ENCODE measurements around the gene GGTA1.

GGTA1 gene

GRCh38 chr9:121503444-121503843 lies 3.8 kb upstream of the GGTA1 start:
- Histone ChIP-seq H3K4ac (ENCODE audit: low read length) (no peak overlapping the region), H3K27ac (replicated peaks; ENCODE audit: low read length) (no peak overlapping the region), H4K8ac (ENCODE audit: low read depth, low read length) (no peak overlapping the region), H3K79me1 (ENCODE audit: low read depth, low read length) (no peaks in the 10 kb centered on the region), H2BK12ac (ENCODE audit: low read length) (no peak overlapping the region), H2AFZ (ENCODE audit: low read length) (no peak overlapping the region), H3K4me3 (ENCODE audit: low read length in 2 of 2) (no peak overlapping the region), H2BK120ac (ENCODE audit: low read depth, low read length) (no peak overlapping the region), H3K4me2 (ENCODE audit: insufficient read depth, low read length, poor library complexity, severe bottlenecking) (no peak overlapping the region), H3K9ac (ENCODE audit: low read depth, low read length, poor library complexity) (no peak overlapping the region), H4K91ac (ENCODE audit: low read depth, low read length, poor library complexity) (no peak overlapping the region), H3K27me3 (ENCODE audit: control insufficient read depth in 3 of 3, insufficient read depth in 3 of 3, low read depth in 1 of 3, low read length in 3 of 3) (peaks cover 11 to 73% (median 23%) of the 10 kb centered on the region in 3 experiments), H3K36me3 (replicated peaks in 1 of 2; ENCODE audit: control insufficient read depth in 2 of 2, insufficient read depth in 2 of 2, low read length in 2 of 2) (no peaks in the 10 kb centered on the region), H3K4me1 (ENCODE audit: control insufficient read depth in 2 of 2, insufficient read depth in 1 of 2, low read depth in 1 of 2, low read length in 2 of 2) (peaks cover 7 to 12% of the 10 kb centered on the region in 2 donors), H3K14ac (ENCODE audit: low read length) (no peak overlapping the region), H3K23ac (ENCODE audit: low read depth, low read length, poor library complexity) (no peak overlapping the region), H2BK5ac (ENCODE audit: low read length) (no peak overlapping the region), H2AK5ac (ENCODE audit: low read depth, low read length) (no peak overlapping the region), H2BK15ac (ENCODE audit: low read length) (no peak overlapping the region), H3K18ac (ENCODE audit: low read length) (no peak overlapping the region), H3K9me3 (replicated peaks in 1 of 2; ENCODE audit: control insufficient read depth in 2 of 2, insufficient read depth in 1 of 2, low read depth in 1 of 2, low read length in 2 of 2) (no peaks in the 10 kb centered on the region)
- no CpG with 5 or more reads among the region's 3 CpGs for WGBS, 2 donors (ENCODE audit: extremely low coverage in 2 of 2, insufficient read length in 2 of 2, insufficient replicate concordance in 1 of 2)
- no peak for DNase-seq (ENCODE audit: low spot score)

- H2AFZ ChIP-seq (ENCODE audit: low read length): peak overlapping the region; percentile 96
- no peak overlapping the region for H2AK5ac ChIP-seq (ENCODE audit: low read depth, low read length)
- peak overlapping the region; percentile 33 to 80 for H3K4me3 ChIP-seq (ENCODE audit: low read length in 2 of 2)
- no peak overlapping the region for H3K27ac ChIP-seq (replicated peaks; ENCODE audit: low read length)
- H3K4ac ChIP-seq (ENCODE audit: low read length): no peak overlapping the region
- peak overlapping the region; percentile 79 for H2BK5ac ChIP-seq (ENCODE audit: low read length)
- peak overlapping the region; percentile 44 for H2BK15ac ChIP-seq (ENCODE audit: low read length)
- H3K79me1 ChIP-seq (ENCODE audit: low read depth, low read length): no peaks in the 10 kb centered on the region
- no peak overlapping the region for H4K8ac ChIP-seq (ENCODE audit: low read depth, low read length)
- peak overlapping the region; percentile 99 for H3K4me2 ChIP-seq (ENCODE audit: insufficient read depth, low read length, poor library complexity, severe bottlenecking)
- H3K18ac ChIP-seq (ENCODE audit: low read length): peak overlapping the region; percentile 81
- no peak overlapping the region for H3K23ac ChIP-seq (ENCODE audit: low read depth, low read length, poor library complexity)
- H3K4me1 ChIP-seq (ENCODE audit: control insufficient read depth in 2 of 2, insufficient read depth in 1 of 2, low read depth in 1 of 2, low read length in 2 of 2): peaks cover 9 to 14% of the 10 kb centered on the region in 2 donors
- peak overlapping the region; percentile 86 for H3K9ac ChIP-seq (ENCODE audit: low read depth, low read length, poor library complexity)
- peak overlapping the region; percentile 66 for H3K14ac ChIP-seq (ENCODE audit: low read length)
- no peak overlapping the region for H4K91ac ChIP-seq (ENCODE audit: low read depth, low read length, poor library complexity)
- no peak for DNase-seq (ENCODE audit: low spot score)
- peaks cover 0 to 5% of the 10 kb centered on the region in 2 donors for H3K9me3 ChIP-seq (replicated peaks in 1 of 2; ENCODE audit: control insufficient read depth in 2 of 2, insufficient read depth in 1 of 2, low read depth in 1 of 2, low read length in 2 of 2)
- no peaks in the 10 kb centered on the region for H3K36me3 ChIP-seq (replicated peaks in 1 of 2; ENCODE audit: control insufficient read depth in 2 of 2, insufficient read depth in 2 of 2, low read length in 2 of 2)
- H2BK12ac ChIP-seq (ENCODE audit: low read length): no peak overlapping the region
- no CpG with 5 or more reads among the region's 15 CpGs for WGBS, 2 donors (ENCODE audit: extremely low coverage in 2 of 2, insufficient read length in 2 of 2, insufficient replicate concordance in 1 of 2)
- peaks cover 14 to 61% (median 30%) of the 10 kb centered on the region in 3 experiments for H3K27me3 ChIP-seq (ENCODE audit: control insufficient read depth in 3 of 3, insufficient read depth in 3 of 3, low read depth in 1 of 3, low read length in 3 of 3)
- H2BK120ac ChIP-seq (ENCODE audit: low read depth, low read length): no peak overlapping the region
Observed at GRCh38 chr9:121500165-121500478, 478 bp upstream of the GGTA1 start.

DNA sequence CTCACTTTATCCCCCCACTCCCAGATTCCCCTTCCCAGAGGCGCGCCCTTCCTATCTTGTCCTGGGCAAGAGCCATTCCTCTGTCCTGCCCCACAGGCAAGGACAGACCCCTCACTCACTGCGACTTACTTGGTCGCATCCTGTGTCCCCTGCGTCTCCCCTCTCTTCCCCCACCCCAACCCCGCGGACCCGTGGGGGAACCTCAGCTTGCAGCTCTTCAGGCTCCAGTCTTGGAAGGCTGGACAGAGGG lies 542 bp downstream of the GGTA1 start:
- Histone ChIP-seq H3K23ac (ENCODE audit: low read depth, low read length, poor library complexity) (peak overlapping the region; percentile 44), H3K14ac (ENCODE audit: low read length) (no peak overlapping the region), H2BK15ac (ENCODE audit: low read length) (no peak overlapping the region), H2AK5ac (ENCODE audit: low read depth, low read length) (peak overlapping the region; percentile 58), H3K79me1 (ENCODE audit: low read depth, low read length) (no peaks in the 10 kb centered on the region), H3K4me2 (ENCODE audit: insufficient read depth, low read length, poor library complexity, severe bottlenecking) (peak overlapping the region; percentile 99), H2BK5ac (ENCODE audit: low read length) (peak overlapping the region; percentile 79), H4K8ac (ENCODE audit: low read depth, low read length) (no peak overlapping the region), H3K4me3 (ENCODE audit: low read length in 2 of 2) (peak overlapping the region; percentile 33 to 80), H3K18ac (ENCODE audit: low read length) (peak overlapping the region; percentile 15), H2BK12ac (ENCODE audit: low read length) (no peak overlapping the region), H3K36me3 (replicated peaks in 1 of 2; ENCODE audit: control insufficient read depth in 2 of 2, insufficient read depth in 2 of 2, low read length in 2 of 2) (no peaks in the 10 kb centered on the region), H3K4me1 (ENCODE audit: control insufficient read depth in 2 of 2, insufficient read depth in 1 of 2, low read depth in 1 of 2, low read length in 2 of 2) (peaks cover 9 to 14% of the 10 kb centered on the region in 2 donors), H3K9me3 (replicated peaks in 1 of 2; ENCODE audit: control insufficient read depth in 2 of 2, insufficient read depth in 1 of 2, low read depth in 1 of 2, low read length in 2 of 2) (peaks cover 0 to 5% of the 10 kb centered on the region in 2 donors), H3K4ac (ENCODE audit: low read length) (no peak overlapping the region), H3K9ac (ENCODE audit: low read depth, low read length, poor library complexity) (peak overlapping the region; percentile 80), H3K27me3 (ENCODE audit: control insufficient read depth in 3 of 3, insufficient read depth in 3 of 3, low read depth in 1 of 3, low read length in 3 of 3) (peaks cover 14 to 58% (median 30%) of the 10 kb centered on the region in 3 experiments), H2BK120ac (ENCODE audit: low read depth, low read length) (no peak overlapping the region), H4K91ac (ENCODE audit: low read depth, low read length, poor library complexity) (no peak overlapping the region), H3K27ac (replicated peaks; ENCODE audit: low read length) (no peak overlapping the region), H2AFZ (ENCODE audit: low read length) (peak overlapping the region; percentile 96)
- DNase-seq (ENCODE audit: low spot score): no peak
- no CpG with 5 or more reads among the region's 8 CpGs for WGBS, 2 donors (ENCODE audit: extremely low coverage in 2 of 2, insufficient read length in 2 of 2, insufficient replicate concordance in 1 of 2)

DNA sequence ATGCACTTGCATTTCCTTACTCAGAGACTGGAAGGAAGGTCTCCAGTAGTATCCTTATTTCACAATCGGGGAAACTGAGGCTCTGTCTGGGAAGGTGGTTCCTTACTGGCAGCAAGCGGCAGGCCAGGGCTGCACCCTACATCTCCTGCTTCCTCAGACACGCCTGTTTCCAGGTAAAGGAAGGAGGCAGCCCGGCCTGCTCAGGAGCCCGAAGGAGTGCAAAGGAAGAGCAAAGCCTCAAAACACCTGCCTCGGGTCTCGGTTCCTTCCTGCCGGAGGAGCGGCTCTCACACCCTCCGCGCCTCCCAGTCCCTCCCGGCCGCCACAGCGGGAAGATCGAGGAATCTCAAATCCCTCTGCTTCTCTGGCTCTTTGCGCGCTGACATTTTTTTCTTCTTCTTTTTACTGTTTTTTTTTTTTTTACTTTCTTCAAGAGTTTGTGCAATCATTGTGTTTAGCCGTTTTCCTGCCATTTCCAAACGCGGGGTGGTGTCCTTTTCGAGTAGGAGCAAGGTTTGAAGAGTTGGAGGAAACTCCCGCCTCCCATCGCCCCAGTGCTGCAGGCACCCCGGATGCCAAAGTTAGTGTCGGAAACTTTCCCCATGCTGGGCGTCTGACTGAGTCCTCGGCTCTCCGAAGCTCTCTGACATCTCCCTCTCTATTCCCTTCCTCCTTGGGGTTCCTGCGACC lies 1.0 kb downstream of the GGTA1 start:
- peak overlapping the region; percentile 79 for H2BK5ac ChIP-seq (ENCODE audit: low read length)
- H3K23ac ChIP-seq (ENCODE audit: low read depth, low read length, poor library complexity): no peak overlapping the region
- H3K36me3 ChIP-seq (replicated peaks in 1 of 2; ENCODE audit: control insufficient read depth in 2 of 2, insufficient read depth in 2 of 2, low read length in 2 of 2): no peaks in the 10 kb centered on the region
- H4K8ac ChIP-seq (ENCODE audit: low read depth, low read length): no peak overlapping the region
- peak overlapping the region in 1 of 2 donors; percentile 80 for H3K4me3 ChIP-seq (ENCODE audit: low read length in 2 of 2)
- H3K9ac ChIP-seq (ENCODE audit: low read depth, low read length, poor library complexity): peak overlapping the region; percentile 24
- no peak overlapping the region for H2BK120ac ChIP-seq (ENCODE audit: low read depth, low read length)
- H3K4me2 ChIP-seq (ENCODE audit: insufficient read depth, low read length, poor library complexity, severe bottlenecking): peak overlapping the region; percentile 99
- no peaks in the 10 kb centered on the region for H3K79me1 ChIP-seq (ENCODE audit: low read depth, low read length)
- no peak overlapping the region for H3K4ac ChIP-seq (ENCODE audit: low read length)
- H3K4me1 ChIP-seq (ENCODE audit: control insufficient read depth in 2 of 2, insufficient read depth in 1 of 2, low read depth in 1 of 2, low read length in 2 of 2): peaks cover 9 to 14% of the 10 kb centered on the region in 2 donors
- peaks cover 14 to 56% (median 30%) of the 10 kb centered on the region in 3 experiments for H3K27me3 ChIP-seq (ENCODE audit: control insufficient read depth in 3 of 3, insufficient read depth in 3 of 3, low read depth in 1 of 3, low read length in 3 of 3)
- peaks cover 0 to 5% of the 10 kb centered on the region in 2 donors for H3K9me3 ChIP-seq (replicated peaks in 1 of 2; ENCODE audit: control insufficient read depth in 2 of 2, insufficient read depth in 1 of 2, low read depth in 1 of 2, low read length in 2 of 2)
- H2BK15ac ChIP-seq (ENCODE audit: low read length): no peak overlapping the region
- H3K27ac ChIP-seq (replicated peaks; ENCODE audit: low read length): no peak overlapping the region
- H3K14ac ChIP-seq (ENCODE audit: low read length): no peak overlapping the region
- peak overlapping the region; percentile 96 for H2AFZ ChIP-seq (ENCODE audit: low read length)
- no peak overlapping the region for H2BK12ac ChIP-seq (ENCODE audit: low read length)
- peak overlapping the region; percentile 58 for H2AK5ac ChIP-seq (ENCODE audit: low read depth, low read length)
- peak; percentile 24 for DNase-seq (ENCODE audit: low spot score)
- H3K18ac ChIP-seq (ENCODE audit: low read length): peak overlapping the region; percentile 15
- H4K91ac ChIP-seq (ENCODE audit: low read depth, low read length, poor library complexity): no peak overlapping the region
- no CpG with 5 or more reads among the region's 29 CpGs for WGBS, 2 donors (ENCODE audit: extremely low coverage in 2 of 2, insufficient read length in 2 of 2, insufficient replicate concordance in 1 of 2)

All from neuronal stem cell (in vitro differentiated cells).